Right renal pelvis (tissue), 4 donors: ENCODE results near the gene PROSER1. TPM values are rescaled to one million over a fixed set of nuclear protein-coding genes. Genes with fewer than 3 reads are reported as not detected.
"Not testable (repeated sequence)": the region's sequence is repeated elsewhere in the genome, so short reads cannot be mapped to it uniquely, and the experiment has no call there.

Experiments
- DNase-seq, 4 donors: peaks; one replicate each; pipeline ENCODE4 v3.0.0-alpha.2; 2013; ENCODE audit warnings: low read depth in 4 of 4, low spot score in 3 of 4, missing footprints in 1 of 4
- polyA plus RNA-seq, 4 donors: library from polyadenylated mRNA; unstranded; fragments of 120-200 nt; gene quantifications; one replicate each; pipeline ENCODE4 v1.2.1, GENCODE V29; 2013; ENCODE audit not compliant: insufficient read length in 4 of 4

The PROSER1 gene
- polyA plus RNA-seq, 4 donors: 28.5 to 48.4 (median 33.9) TPM

- no peak for DNase-seq
Measured at GRCh38 chr13:39032150-39032549, 5.7 kb downstream of the PROSER1 start.

DNA sequence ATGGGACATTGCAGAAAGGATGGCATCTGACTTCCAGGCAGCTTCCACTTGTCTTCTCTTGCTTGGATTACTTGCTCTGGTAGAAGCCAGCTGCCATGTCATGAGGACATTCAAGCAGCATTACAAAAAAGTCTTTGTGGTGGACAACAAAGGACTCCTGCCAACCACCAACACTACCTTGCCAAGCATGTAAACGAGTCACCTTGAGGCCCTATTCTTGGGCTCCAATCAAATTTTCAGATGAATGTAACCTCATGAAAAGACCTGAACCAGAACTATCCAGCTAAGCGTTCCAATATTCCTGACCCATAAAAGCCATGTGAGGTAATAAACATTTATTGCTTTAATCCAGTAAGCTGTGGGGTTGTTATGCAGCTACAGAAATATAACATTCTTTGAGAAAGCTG is 12.5 kb downstream of the PROSER1 start:
- no peak for DNase-seq

GRCh38 chr13:39023761-39024160 is 14.1 kb downstream of the PROSER1 start:
- no peak for DNase-seq

DNA sequence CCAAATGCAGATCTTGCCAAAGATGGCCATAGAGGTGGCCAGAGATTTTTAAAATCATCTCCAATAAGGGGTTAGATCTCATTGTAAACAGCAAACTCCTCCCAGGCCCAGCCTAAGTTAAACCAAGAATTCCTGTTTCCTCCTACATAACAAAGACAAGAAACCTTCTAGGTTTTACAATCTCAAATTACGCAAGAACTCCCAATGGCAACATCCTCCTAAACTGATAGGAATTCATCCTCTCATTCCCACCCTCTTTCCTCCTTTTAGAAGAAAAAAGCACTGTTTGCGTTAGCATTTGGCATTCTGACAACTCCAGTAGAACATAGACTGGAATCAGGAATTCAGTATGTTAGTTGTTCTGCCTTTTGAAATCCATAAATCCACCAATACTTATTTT is 14.6 kb downstream of the PROSER1 start:
- DNase-seq: no peak

DNA sequence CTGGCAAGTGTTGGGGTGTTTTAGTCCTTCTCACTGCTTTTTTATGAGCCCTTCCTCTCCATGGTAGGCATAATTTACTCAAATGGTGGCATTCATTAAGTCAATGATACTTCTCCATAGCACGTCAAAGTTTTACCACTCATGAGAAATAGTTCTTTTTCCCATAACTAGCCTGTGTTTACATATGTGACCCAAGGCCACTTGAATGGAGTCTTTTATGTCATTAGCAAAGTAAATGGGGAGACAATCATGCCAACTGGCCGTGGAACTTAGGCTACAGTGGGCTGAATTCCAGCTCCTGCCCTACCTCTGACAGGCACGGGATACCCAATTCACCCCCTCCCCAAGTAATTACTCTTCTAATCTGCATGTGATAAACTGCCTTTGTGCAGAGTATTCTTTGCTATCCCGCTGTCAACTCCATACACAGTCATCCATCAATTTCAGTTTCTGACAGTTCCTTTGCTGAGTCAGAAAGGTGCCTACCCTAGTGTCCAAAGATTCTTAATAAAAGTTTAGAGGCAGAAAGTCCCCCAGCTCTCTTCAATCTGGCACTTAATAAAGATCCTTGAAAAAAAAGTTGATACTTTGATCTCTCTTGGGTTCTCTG is 16.9 kb downstream of the PROSER1 start:
- DNase-seq: no peak

DNA sequence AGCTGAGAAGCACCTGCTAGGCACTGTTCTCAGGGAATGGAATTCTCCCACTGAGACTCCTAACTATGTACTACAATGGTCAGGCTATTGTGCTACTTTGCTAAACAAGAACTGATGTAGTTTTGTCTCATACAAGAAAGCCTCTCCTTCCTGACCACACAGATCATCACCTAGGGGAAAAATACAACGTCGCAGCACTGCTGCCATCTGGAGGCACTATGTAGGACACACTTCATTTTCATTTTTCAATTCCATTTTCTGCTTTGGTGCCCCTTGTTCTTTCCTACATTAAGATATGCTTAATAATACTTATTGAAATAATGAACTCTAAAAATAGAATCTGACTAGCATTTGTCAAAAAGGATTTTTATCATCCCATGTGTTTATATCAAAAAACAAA is 21.1 kb downstream of the PROSER1 start:
- no peak for DNase-seq

DNA sequence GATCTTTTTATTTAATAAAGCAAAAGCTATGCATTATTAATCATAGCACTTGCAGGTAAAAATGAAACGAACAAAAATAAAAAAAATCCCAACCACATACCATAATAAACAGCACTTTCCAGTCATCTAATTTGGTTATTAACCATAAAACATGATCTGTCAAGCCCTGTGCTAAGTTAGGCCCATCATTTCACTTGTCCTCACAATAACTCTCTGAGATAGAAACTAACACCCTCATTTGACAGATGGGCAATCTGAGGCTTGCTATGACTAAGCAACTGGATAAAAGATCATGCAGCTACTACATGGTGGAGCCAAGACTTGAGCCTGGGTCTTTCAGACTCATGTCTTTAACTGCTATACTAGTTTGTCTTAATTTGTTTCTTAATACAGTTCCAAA is 21.8 kb downstream of the PROSER1 start:
- DNase-seq: no peak

DNA sequence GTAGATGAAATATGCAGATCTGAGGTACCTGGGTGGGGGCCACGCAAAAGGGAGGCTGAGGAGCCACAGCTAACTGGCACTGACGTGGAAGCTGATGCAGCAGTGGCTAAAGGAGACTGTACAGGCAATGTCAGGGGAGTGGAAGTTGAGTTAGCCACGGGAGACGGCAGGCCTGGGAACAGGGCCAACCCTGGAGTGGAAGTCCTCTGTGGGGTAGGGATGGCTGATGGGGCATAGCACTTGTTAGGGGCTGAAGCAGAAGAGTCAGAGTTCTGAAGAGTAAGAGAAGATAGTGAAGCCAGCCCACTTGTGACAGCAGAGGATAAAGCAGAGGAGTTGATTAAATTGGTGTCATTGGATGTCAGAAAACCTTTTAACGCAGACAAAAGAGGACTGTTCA is 24.4 kb downstream of the PROSER1 start:
- DNase-seq: no peak

- DNase-seq: no peak
Measured at GRCh38 chr13:39012608-39013007, 25.3 kb downstream of the PROSER1 start.

GRCh38 chr13:39006371-39007111 is 31.3 kb downstream of the PROSER1 start:
- DNase-seq: not testable (repeated sequence)

GRCh38 chr13:38998739-38999138 is 39.1 kb downstream of the PROSER1 start:
- DNase-seq: no peak

- no peak for DNase-seq
Measured at GRCh38 chr13:38993381-38993780, 44.5 kb downstream of the PROSER1 start.

GRCh38 chr13:38990693-38991092 is 47.2 kb downstream of the PROSER1 start, which contains the start of gene STOML3:
Gene STOML3, minus strand, starts transcription at chr13:38990831. Its CDS starts 110 bp downstream, at chr13:38990721.
- no peak for DNase-seq

GRCh38 chr13:38981096-38981495 is 56.8 kb downstream of the PROSER1 start:
- no peak for DNase-seq

DNA sequence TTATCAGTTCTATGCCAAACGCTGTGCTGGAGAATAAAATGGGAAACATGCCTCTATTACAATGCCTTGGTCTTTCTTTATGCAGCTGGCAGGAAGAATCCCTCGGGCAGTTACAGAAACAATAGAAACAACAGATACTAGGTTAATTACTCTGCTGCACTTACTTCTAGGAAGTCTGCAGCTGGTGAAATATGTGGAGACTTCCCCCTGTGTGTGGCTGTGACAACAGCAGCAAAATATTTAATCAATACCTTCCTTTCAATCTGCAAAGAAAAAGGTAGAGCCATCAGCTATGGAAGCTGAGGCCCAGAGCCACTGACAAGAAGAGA is 57.2 kb downstream of the PROSER1 start:
- no peak for DNase-seq

GRCh38 chr13:38979891-38980749 is 57.8 kb downstream of the PROSER1 start:
- peak in 3 of 4 donors; percentile 13 to 27 (median 18) for DNase-seq

- no peak for DNase-seq
Measured at GRCh38 chr13:38970380-38971051, 67.4 kb downstream of the PROSER1 start.

DNA sequence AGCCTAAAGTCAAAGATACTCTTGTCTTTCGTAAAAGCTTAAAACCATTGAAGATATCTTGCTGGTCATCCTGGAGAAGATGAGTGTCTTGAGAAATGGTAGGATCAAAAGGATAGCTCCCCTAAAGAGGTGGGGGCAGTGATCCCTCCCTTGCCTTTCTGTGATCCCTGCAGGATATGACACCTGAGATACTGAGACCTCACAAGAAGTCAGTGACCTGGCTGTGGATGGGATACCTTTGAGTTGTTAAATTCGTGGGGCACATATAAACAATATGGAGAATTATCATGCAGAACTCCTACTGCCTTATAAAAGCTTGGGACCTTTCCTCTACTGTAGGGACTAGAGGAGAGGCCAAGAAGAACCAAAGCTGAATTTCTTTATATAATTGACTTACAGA is 68.7 kb downstream of the PROSER1 start:
- DNase-seq: no peak

- DNase-seq: no peak
Measured at GRCh38 chr13:38967446-38967845, 70.4 kb downstream of the PROSER1 start.

DNA sequence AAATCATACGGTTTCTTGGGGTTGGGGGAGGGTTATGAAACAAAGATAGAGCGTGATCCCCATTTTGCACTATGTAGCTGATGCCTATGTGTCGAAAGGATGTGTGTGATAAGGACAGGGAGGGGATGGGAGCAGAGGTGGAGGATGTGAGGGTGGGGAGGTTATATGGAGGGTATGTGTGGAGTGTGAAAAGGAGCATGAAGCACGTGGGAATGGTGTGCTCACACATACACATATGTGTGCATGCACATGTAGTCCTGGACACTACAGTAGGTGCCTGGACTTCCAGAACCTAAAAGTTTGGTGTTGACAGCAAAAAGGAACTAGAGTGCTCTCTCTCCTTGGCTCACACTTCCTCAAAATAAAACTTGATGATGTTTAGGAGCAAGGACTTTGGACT is 72.6 kb downstream of the PROSER1 start:
- DNase-seq: no peak

DNA sequence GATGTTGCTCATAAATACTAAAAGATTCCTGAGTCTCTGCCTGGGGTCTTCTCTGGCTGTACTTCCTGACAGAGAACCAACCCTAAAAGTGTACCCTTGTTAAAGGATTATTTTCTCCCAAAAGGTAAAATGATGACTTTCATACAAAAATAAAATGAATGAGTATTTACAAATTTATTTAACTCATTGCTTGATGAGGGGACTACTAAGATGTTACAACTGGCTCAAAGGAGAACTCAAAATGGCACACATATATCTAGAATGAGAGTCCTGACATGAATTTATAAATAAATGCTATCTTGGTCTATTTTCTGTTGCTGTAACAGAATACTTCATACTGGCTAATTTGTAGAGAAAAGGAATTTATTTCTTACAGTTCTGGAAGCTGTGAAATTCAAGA is 77.7 kb downstream of the PROSER1 start:
- DNase-seq: no peak
